Measurements from ENCODE around the gene ACKR2.

ACKR2 gene

DNA sequence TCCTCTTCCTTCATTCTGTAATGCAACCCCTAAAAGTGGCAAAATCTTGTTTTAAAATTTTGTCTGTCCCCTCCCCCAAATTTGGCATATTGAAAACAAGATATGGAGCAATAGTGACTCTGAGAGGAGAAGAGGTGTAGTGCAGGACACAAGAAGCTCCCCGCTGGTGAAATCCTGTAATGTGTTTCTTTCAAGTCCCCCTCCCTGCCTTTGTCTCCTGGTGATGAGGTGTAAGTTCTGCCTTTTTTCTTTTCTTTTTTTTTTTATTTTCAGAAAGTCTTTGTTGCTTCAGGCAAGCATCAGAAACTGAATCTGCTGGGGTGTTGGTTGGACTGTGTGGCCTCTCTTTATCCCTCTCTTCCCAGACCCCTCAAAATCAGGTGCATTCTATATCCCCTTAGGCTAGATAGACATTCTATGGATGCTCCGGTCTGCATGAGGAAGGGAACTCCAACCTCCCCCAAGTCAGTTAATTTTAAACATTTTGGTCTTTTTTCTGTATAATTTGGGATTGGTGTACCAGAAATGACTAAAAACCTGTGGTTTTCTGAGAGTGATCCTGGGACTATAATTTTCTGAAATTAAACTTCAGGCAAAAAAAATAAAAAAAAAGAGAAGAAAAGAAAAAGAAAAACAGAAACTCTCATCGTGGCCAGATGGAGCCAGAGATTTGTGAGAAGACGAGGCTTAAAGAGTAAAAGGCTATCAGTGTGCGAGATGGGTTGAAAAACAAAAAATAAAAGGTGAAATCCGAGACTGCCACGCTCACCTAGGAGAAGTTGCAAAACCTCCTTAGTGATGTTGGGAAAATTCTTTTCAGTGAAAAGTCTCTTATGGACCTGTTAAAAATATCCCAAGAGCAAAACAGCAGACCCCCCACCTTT, 21.4 kb downstream of the ACKR2 start:
- DNase-seq, result no peak

- no peak for DNase-seq
Observed at GRCh38 chr3:42831321-42831713, 22.1 kb downstream of the ACKR2 start.

GRCh38 chr3:42836150-42837123, 27.2 kb downstream of the ACKR2 start:
- no peak for DNase-seq

- no peak for DNase-seq
Observed at GRCh38 chr3:42838571-42838970, 29.3 kb downstream of the ACKR2 start.

- DNase-seq, result no peak
Observed at GRCh38 chr3:42839616-42840015, 30.4 kb downstream of the ACKR2 start.

DNA sequence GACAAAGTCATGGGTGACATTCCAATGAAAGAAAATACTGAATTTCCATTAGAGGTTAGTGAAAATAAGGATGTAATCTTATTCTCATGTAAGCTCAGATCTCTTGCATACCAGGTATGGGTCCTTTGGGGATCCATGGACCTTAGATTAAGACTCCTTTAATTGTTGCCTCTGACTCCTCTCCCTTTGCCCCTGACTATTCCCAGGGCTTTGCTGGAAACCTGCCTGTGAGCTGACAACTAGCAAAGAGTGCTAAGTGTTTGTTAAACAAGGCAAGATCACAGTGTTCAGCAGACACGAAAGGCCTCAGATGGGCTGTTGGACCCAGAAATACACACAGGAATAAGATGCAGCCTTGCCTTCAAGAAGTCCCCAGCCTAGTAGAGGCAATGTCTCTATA, 32.1 kb downstream of the ACKR2 start:
- no peak for DNase-seq

GRCh38 chr3:42843713-42844411, 34.6 kb downstream of the ACKR2 start:
- DNase-seq, result no peak

- no peak for DNase-seq
Observed at GRCh38 chr3:42844412-42844713, 35.1 kb downstream of the ACKR2 start.

- DNase-seq, result no peak
Observed at GRCh38 chr3:42844815-42845214, 35.6 kb downstream of the ACKR2 start.

- DNase-seq, result no peak
Observed at GRCh38 chr3:42846685-42847522, 37.7 kb downstream of the ACKR2 start.

GRCh38 chr3:42847731-42848130, 38.5 kb downstream of the ACKR2 start:
- no peak for DNase-seq

GRCh38 chr3:42849017-42849416, 39.8 kb downstream of the ACKR2 start:
- DNase-seq, result no peak

DNA sequence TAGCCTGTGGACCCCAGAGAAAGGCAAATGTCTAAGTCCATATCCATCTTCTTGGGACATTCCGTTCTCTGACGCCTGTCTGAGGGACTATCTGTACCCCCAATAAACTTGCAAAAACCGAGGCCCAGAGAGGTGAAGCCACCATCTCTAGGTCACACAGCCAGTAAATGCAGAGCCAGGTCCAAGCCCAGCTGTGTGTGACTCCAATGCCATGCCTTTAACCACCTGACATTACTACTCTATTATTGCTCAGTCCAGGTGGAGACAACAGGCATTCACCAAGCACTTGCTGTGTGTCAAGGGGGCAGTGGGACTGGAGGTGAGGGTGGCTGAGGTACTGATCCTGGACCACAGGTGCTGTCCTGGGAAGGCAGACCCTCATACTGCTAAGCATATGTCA, 41.0 kb downstream of the ACKR2 start:
- DNase-seq, result no peak

DNA sequence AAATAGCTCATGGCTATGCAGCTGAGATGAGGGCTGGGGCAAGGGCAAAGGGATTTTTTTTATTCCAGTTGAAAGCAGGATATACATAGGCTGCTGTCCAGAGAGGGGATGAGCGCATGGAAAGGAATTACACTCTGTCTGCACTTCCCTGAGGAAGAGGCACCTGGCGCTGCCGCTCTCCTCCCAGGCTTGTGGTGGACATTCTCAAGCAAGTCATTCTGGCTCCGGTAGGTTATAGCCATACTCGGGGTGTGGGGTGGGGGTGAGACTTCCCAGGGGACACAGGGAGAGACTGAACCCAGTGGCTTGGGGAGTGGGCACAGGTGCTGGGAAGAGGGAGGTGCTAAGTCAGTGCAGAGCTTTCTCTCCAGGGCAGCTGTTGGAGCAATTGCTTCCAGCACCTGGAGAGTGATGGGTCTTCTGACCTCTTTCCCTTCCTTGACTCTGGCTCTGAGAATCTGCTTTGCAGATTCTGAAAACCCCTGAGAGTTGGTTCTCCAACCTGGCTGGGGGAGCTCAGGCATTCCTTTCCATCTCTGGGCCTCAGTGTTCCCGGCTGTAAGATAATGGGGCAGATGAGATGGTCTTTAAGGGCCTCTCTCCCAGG, 42.1 kb downstream of the ACKR2 start:
- no peak for DNase-seq

DNA sequence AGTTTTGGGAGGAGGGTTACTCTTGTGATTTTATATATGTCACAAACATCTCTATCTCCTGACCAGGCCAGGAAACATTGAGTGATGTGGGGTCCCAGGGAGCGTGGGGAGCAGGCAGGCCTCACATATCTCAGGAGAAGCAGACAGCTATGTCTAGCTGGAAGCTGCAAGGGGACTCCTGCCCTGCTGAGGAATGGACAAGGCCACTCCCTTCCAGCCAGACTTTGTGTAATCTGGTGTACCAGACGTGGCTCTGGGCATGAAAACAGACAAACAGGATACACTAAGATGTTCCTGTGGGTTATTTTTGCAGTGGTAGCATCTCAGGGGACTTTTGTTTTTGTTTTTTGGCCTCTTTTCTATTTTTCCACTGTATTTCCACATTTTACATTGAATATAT, 43.2 kb downstream of the ACKR2 start:
- DNase-seq, result no peak

GRCh38 chr3:42853056-42853455, 43.8 kb downstream of the ACKR2 start:
- DNase-seq, result no peak

DNA sequence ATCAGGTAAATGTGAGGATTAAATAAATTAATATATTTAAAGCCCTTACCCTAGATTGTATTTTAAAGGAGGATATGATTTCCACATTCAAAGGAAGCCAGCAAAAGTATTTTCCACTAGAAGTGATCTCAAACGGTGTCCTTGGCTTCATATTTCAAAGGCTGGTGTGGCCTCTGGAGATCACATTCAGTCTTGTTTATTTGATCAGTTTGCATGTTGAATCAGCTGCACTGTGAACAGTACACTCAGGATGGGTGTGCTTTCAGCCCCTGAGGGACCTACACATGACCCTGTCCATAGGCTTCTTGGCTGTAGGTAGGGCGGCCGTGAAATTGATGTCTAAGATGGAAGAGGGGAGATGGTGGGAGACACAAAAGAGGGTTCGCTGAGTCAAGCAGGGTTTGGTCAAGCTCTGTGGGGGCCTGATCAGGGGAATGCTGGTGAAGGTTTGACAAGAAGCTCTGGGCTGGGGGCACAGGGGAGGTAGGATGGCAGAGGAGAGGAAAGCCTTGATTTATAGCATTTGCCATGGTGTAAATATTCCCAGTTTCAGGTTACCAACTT, 44.6 kb downstream of the ACKR2 start:
- DNase-seq, result no peak

DNA sequence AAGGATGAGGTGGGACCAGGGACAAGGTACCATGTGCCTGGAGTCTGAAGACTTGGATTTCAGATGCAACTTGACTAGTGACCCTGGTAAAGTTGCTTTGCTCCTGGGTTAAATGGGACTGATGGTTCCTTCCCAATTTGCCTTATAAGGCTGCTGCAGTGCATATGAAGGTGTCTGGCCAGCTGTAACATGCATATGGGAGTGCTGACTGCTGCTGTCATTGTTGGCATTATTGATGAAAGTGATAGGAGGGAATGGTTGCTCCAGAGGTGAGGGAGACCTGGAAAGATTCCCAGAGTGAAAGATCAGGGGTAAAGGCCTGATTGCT, 45.9 kb downstream of the ACKR2 start:
- DNase-seq, result no peak

- no peak for DNase-seq
Observed at GRCh38 chr3:42855547-42856380, 46.5 kb downstream of the ACKR2 start.

- DNase-seq, result no peak
Observed at GRCh38 chr3:42856544-42856943, 47.3 kb downstream of the ACKR2 start.
